ENCODE results near the gene CRK. TPM values are rescaled to one million over a fixed set of nuclear protein-coding genes. Genes with fewer than 3 reads are reported as not detected.

Gene CRK
- total and polyA plus RNA-seq, 2 donors (not counting 1 experiment from before 2014, with no cell fraction given) = 120 to 138 TPM

DNA sequence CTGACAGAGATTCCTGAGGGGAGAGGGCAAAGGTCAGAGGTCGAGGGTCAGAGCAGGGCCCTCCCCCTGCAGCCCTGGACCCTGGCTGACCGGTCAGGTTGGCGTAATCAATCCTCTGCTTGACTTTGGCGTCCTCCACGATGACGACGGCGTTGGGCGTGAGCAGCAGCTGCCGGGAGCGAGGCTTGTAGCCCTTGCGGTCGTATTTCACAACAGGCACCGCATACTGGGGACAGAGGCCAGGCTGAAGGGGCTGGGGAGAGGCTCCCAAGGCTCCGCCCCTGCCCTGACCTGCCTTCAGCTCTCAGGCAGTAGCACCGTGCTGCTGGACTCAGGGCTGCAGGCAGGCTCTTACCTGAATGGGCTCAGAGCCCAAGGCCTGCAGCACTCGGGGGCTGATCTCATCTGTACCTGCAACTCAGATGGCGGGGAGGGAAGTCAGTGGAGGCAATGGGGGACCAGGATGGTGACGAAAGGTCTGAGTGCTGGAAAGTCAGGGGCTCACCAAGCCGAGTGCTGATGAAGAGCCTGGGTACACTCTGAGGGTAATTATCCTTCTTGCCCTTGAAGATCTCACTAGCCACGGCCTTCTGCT lies 12.0 kb upstream of the CRK start:
- no peak overlapping the region for H3K9ac ChIP-seq (ENCODE audit: insufficient read depth, low read length)
- no peaks in the 10 kb centered on the region for H3K4me1 ChIP-seq (ENCODE audit: control insufficient read depth, extremely low read depth, insufficient read depth, low read length)
- peaks cover 43% of the 10 kb centered on the region for H3K36me3 ChIP-seq (ENCODE audit: control insufficient read depth, insufficient read depth, low read length)
- no peak for TF ChIP-seq EZH2 (IDR thresholded peaks at IDR 0.05; ENCODE audit: low read length, missing control alignments)
- TF ChIP-seq, protein P1, sequence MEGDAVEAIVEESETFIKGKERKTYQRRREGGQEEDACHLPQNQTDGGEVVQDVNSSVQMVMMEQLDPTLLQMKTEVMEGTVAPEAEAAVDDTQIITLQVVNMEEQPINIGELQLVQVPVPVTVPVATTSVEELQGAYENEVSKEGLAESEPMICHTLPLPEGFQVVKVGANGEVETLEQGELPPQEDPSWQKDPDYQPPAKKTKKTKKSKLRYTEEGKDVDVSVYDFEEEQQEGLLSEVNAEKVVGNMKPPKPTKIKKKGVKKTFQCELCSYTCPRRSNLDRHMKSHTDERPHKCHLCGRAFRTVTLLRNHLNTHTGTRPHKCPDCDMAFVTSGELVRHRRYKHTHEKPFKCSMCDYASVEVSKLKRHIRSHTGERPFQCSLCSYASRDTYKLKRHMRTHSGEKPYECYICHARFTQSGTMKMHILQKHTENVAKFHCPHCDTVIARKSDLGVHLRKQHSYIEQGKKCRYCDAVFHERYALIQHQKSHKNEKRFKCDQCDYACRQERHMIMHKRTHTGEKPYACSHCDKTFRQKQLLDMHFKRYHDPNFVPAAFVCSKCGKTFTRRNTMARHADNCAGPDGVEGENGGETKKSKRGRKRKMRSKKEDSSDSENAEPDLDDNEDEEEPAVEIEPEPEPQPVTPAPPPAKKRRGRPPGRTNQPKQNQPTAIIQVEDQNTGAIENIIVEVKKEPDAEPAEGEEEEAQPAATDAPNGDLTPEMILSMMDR (conservative IDR thresholded peaks at IDR 0.05 in 1 of 2, IDR thresholded peaks at IDR 0.05 in 1 of 2; ENCODE audit: low read depth in 1 of 2, low read length in 2 of 2) = no peak
- H2AFZ ChIP-seq (ENCODE audit: low read length) = no peak overlapping the region
- DNase-seq (ENCODE audit: low read depth in 2 of 2) = peak in 1 of 2 donors; percentile 87
- no peak overlapping the region for H3K4me3 ChIP-seq (replicated peaks in 1 of 4; ENCODE audit: control extremely low read depth in 1 of 4, insufficient read depth in 1 of 4, low read depth in 3 of 4, low read length in 4 of 4)
- no peaks in the 10 kb centered on the region for H3K79me2 ChIP-seq (ENCODE audit: control insufficient read depth, insufficient read depth, low read length)
- H3K9me3 ChIP-seq (ENCODE audit: control insufficient read depth, insufficient read depth, low read depth, low read length) = no peaks in the 10 kb centered on the region
- no peak overlapping the region for H3K27ac ChIP-seq (ENCODE audit: insufficient read depth, low read length)
- H3K27me3 ChIP-seq (ENCODE audit: control insufficient read depth, insufficient read depth, low read length) = no peaks in the 10 kb centered on the region
- H4K20me1 ChIP-seq (ENCODE audit: control insufficient read depth, extremely low read depth, insufficient read depth, low read length) = no peaks in the 10 kb centered on the region
- H3K4me2 ChIP-seq (ENCODE audit: extremely low read depth, insufficient read depth, low read length) = no peak overlapping the region

DNA sequence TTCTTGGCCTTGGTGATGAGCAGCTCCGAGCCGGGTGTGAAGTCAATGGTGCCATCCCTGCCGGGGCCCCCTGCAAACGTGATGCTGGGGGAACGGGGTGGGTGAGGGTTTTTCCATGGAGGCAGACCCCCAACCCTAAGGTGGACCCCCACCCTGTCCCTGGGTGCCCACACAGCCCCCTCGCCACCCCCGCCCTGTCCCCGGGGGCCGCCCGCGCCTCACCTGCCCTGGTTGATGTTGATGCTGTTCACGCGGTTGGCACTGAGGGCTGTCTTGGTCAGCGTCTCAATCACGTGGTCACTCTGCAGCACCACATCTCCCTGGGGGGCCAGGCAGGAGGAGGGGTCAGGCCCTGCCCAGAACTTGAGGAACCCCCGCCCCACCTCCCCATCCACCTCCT lies 11.2 kb upstream of the CRK start:
- no peak for DNase-seq (ENCODE audit: low read depth in 2 of 2)
- Histone ChIP-seq H3K4me1 (ENCODE audit: control insufficient read depth, extremely low read depth, insufficient read depth, low read length) (no peaks in the 10 kb centered on the region), H3K9ac (ENCODE audit: insufficient read depth, low read length) (no peak overlapping the region), H3K4me2 (ENCODE audit: extremely low read depth, insufficient read depth, low read length) (no peak overlapping the region), H3K9me3 (ENCODE audit: control insufficient read depth, insufficient read depth, low read depth, low read length) (no peaks in the 10 kb centered on the region), H4K20me1 (ENCODE audit: control insufficient read depth, extremely low read depth, insufficient read depth, low read length) (no peaks in the 10 kb centered on the region), H3K36me3 (ENCODE audit: control insufficient read depth, insufficient read depth, low read length) (peaks cover 39% of the 10 kb centered on the region), H3K27me3 (ENCODE audit: control insufficient read depth, insufficient read depth, low read length) (no peaks in the 10 kb centered on the region), H3K27ac (ENCODE audit: insufficient read depth, low read length) (no peak overlapping the region), H3K79me2 (ENCODE audit: control insufficient read depth, insufficient read depth, low read length) (no peaks in the 10 kb centered on the region), H3K4me3 (replicated peaks in 1 of 4; ENCODE audit: control extremely low read depth in 1 of 4, insufficient read depth in 1 of 4, low read depth in 3 of 4, low read length in 4 of 4) (no peak overlapping the region), H2AFZ (ENCODE audit: low read length) (no peak overlapping the region)
- TF ChIP-seq, protein P1 (conservative IDR thresholded peaks at IDR 0.05 in 1 of 2, IDR thresholded peaks at IDR 0.05 in 1 of 2; ENCODE audit: low read depth in 1 of 2, low read length in 2 of 2) = no peak
- no peak for TF ChIP-seq EZH2 (IDR thresholded peaks at IDR 0.05; ENCODE audit: low read length, missing control alignments)

DNA sequence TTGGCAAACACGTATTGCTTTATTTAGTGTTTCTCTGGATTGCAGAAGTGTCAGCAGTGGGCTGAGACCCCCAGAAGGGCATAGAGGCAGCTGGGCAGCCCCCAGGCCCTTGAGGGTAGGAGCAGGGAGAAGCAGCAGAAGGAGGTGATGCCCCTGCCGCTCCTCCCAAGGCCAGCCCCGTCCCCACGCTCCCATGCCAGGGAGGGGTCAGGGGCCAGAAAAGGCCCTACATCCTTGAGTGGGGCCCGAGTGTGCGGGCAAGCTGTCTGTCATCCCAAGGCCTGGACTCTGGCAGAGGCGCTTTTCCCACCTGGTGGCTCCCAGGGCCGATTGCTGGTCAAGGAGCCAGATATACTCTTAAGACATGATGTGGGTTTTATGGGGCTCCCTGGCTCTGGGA lies 8.2 kb upstream of the CRK start:
- H3K4me3 ChIP-seq (replicated peaks in 1 of 4; ENCODE audit: control extremely low read depth in 1 of 4, insufficient read depth in 1 of 4, low read depth in 3 of 4, low read length in 4 of 4) = no peak overlapping the region
- H2AFZ ChIP-seq (ENCODE audit: low read length) = no peak overlapping the region
- TF ChIP-seq, protein P1 (conservative IDR thresholded peaks at IDR 0.05 in 1 of 2, IDR thresholded peaks at IDR 0.05 in 1 of 2; ENCODE audit: low read depth in 1 of 2, low read length in 2 of 2) = no peak
- no peak for TF ChIP-seq EZH2 (IDR thresholded peaks at IDR 0.05; ENCODE audit: low read length, missing control alignments)
- peaks cover 24% of the 10 kb centered on the region for H3K36me3 ChIP-seq (ENCODE audit: control insufficient read depth, insufficient read depth, low read length)
- H3K27ac ChIP-seq (ENCODE audit: insufficient read depth, low read length) = no peak overlapping the region
- no peak overlapping the region for H3K9ac ChIP-seq (ENCODE audit: insufficient read depth, low read length)
- no peaks in the 10 kb centered on the region for H3K4me1 ChIP-seq (ENCODE audit: control insufficient read depth, extremely low read depth, insufficient read depth, low read length)
- no peaks in the 10 kb centered on the region for H4K20me1 ChIP-seq (ENCODE audit: control insufficient read depth, extremely low read depth, insufficient read depth, low read length)
- H3K9me3 ChIP-seq (ENCODE audit: control insufficient read depth, insufficient read depth, low read depth, low read length) = no peaks in the 10 kb centered on the region
- DNase-seq (ENCODE audit: low read depth in 2 of 2) = no peak
- H3K79me2 ChIP-seq (ENCODE audit: control insufficient read depth, insufficient read depth, low read length) = no peaks in the 10 kb centered on the region
- H3K4me2 ChIP-seq (ENCODE audit: extremely low read depth, insufficient read depth, low read length) = no peak overlapping the region
- no peaks in the 10 kb centered on the region for H3K27me3 ChIP-seq (ENCODE audit: control insufficient read depth, insufficient read depth, low read length)

Data from fibroblast of lung (primary cell).